ENCODE measurements around the gene CHMP1B.
"Not testable (repeated sequence)": the region's sequence is repeated elsewhere in the genome, so short reads cannot be mapped to it uniquely, and the experiment has no call there.

Gene CHMP1B

GRCh38 chr18:11849841-11850634 is 1.2 kb upstream of the CHMP1B start:
- Histone ChIP-seq H3K9ac (ENCODE audit: low read length) (peak overlapping the region; percentile 100), H4K8ac (ENCODE audit: low read length) (peak overlapping the region; percentile 56), H3K4me3 (ENCODE audit: insufficient read depth in 1 of 2, low read depth in 1 of 2, low read length in 2 of 2) (peak overlapping the region; percentile 11 to 99), H3K9me3 (ENCODE audit: control insufficient read depth, low read length) (no peaks in the 10 kb centered on the region), H3K27me3 (ENCODE audit: control insufficient read depth in 1 of 2, insufficient read depth in 1 of 2, low read length in 2 of 2) (no peaks in the 10 kb centered on the region), H3K4me2 (ENCODE audit: low read length, poor library complexity, severe bottlenecking) (peak overlapping the region; percentile 51), H3K4me1 (ENCODE audit: control insufficient read depth, insufficient read depth, low read depth, low read length) (peaks cover 2% of the 10 kb centered on the region), H3K4ac (ENCODE audit: low read depth in 1 of 2, low read length in 2 of 2) (no peak overlapping the region), H3K18ac (ENCODE audit: low read depth in 1 of 2, low read length in 2 of 2) (no peak overlapping the region), H3K36me3 (ENCODE audit: control insufficient read depth in 1 of 2, insufficient read depth in 2 of 2, low read depth in 1 of 2, low read length in 2 of 2) (peaks cover 0 to 3% of the 10 kb centered on the region in 2 experiments), H3K14ac (ENCODE audit: low read length in 2 of 2) (no peak overlapping the region), H2BK5ac (ENCODE audit: low read depth, low read length, poor library complexity, severe bottlenecking) (no peak overlapping the region), H3K79me1 (replicated peaks; ENCODE audit: low read length, poor library complexity, severe bottlenecking) (peaks cover 1% of the 10 kb centered on the region), H3K23ac (ENCODE audit: low read length in 2 of 2) (no peak overlapping the region), H2BK15ac (ENCODE audit: low read depth, poor library complexity, severe bottlenecking) (no peak overlapping the region), H2BK12ac (ENCODE audit: low read length in 2 of 2) (no peak overlapping the region), H4K91ac (ENCODE audit: low read length) (no peak overlapping the region), H2AK5ac (ENCODE audit: low read length, severe bottlenecking) (no peak overlapping the region), H2AFZ (ENCODE audit: low read depth, low read length) (peak overlapping the region; percentile 2), H3K27ac (ENCODE audit: low read length, poor library complexity, severe bottlenecking) (peak overlapping the region; percentile 13), H2BK120ac (ENCODE audit: low read depth, low read length) (no peak overlapping the region)
- peak; percentile 45 for DNase-seq
- 80% methylated on average over 16 of the region's 17 CpGs for WGBS

GRCh38 chr18:11850821-11851145 is 430 bp upstream of the CHMP1B start:
- Histone ChIP-seq H2BK15ac (ENCODE audit: low read depth, poor library complexity, severe bottlenecking) (no peak overlapping the region), H3K27ac (ENCODE audit: low read length, poor library complexity, severe bottlenecking) (peak overlapping the region; percentile 69), H3K4me3 (ENCODE audit: insufficient read depth in 1 of 2, low read depth in 1 of 2, low read length in 2 of 2) (peak overlapping the region in 1 of 2 experiments; percentile 99), H3K27me3 (ENCODE audit: control insufficient read depth in 1 of 2, insufficient read depth in 1 of 2, low read length in 2 of 2) (no peaks in the 10 kb centered on the region), H3K79me1 (replicated peaks; ENCODE audit: low read length, poor library complexity, severe bottlenecking) (peaks cover 1% of the 10 kb centered on the region), H3K9me3 (ENCODE audit: control insufficient read depth, low read length) (no peaks in the 10 kb centered on the region), H2BK5ac (ENCODE audit: low read depth, low read length, poor library complexity, severe bottlenecking) (no peak overlapping the region), H3K4me1 (ENCODE audit: control insufficient read depth, insufficient read depth, low read depth, low read length) (peaks cover 2% of the 10 kb centered on the region), H3K4ac (ENCODE audit: low read depth in 1 of 2, low read length in 2 of 2) (peak overlapping the region in 1 of 2 experiments; percentile 11), H2AFZ (ENCODE audit: low read depth, low read length) (no peak overlapping the region), H3K23ac (ENCODE audit: low read length in 2 of 2) (no peak overlapping the region), H3K4me2 (ENCODE audit: low read length, poor library complexity, severe bottlenecking) (peak overlapping the region; percentile 51), H4K8ac (ENCODE audit: low read length) (no peak overlapping the region), H3K9ac (ENCODE audit: low read length) (peak overlapping the region; percentile 100), H3K14ac (ENCODE audit: low read length in 2 of 2) (no peak overlapping the region), H4K91ac (ENCODE audit: low read length) (no peak overlapping the region), H3K18ac (ENCODE audit: low read depth in 1 of 2, low read length in 2 of 2) (peak overlapping the region; percentile 4 to 14), H2AK5ac (ENCODE audit: low read length, severe bottlenecking) (no peak overlapping the region), H2BK120ac (ENCODE audit: low read depth, low read length) (no peak overlapping the region), H3K36me3 (ENCODE audit: control insufficient read depth in 1 of 2, insufficient read depth in 2 of 2, low read depth in 1 of 2, low read length in 2 of 2) (peaks cover 0 to 3% of the 10 kb centered on the region in 2 experiments), H2BK12ac (ENCODE audit: low read length in 2 of 2) (no peak overlapping the region)
- DNase-seq, result peak; percentile 88
- 10% methylated on average over 10 of the region's 10 CpGs for WGBS

GRCh38 chr18:11851806-11852337 is 659 bp downstream of the CHMP1B start:
- 1% methylated on average over 18 of the region's 23 CpGs for WGBS

GRCh38 chr18:11854554-11854953 is 3.3 kb downstream of the CHMP1B start:
- not testable (repeated sequence) for H4K91ac ChIP-seq (ENCODE audit: low read length); H2BK5ac ChIP-seq (ENCODE audit: low read depth, low read length, poor library complexity, severe bottlenecking); H4K8ac ChIP-seq (ENCODE audit: low read length); H3K4ac ChIP-seq (ENCODE audit: low read depth in 1 of 2, low read length in 2 of 2); H2BK120ac ChIP-seq (ENCODE audit: low read depth, low read length); H3K4me3 ChIP-seq (ENCODE audit: insufficient read depth in 1 of 2, low read depth in 1 of 2, low read length in 2 of 2); H3K36me3 ChIP-seq (ENCODE audit: control insufficient read depth in 1 of 2, insufficient read depth in 2 of 2, low read depth in 1 of 2, low read length in 2 of 2); H2BK12ac ChIP-seq (ENCODE audit: low read length in 2 of 2); H2AFZ ChIP-seq (ENCODE audit: low read depth, low read length); H3K4me2 ChIP-seq (ENCODE audit: low read length, poor library complexity, severe bottlenecking); H3K18ac ChIP-seq (ENCODE audit: low read depth in 1 of 2, low read length in 2 of 2); H2AK5ac ChIP-seq (ENCODE audit: low read length, severe bottlenecking); H3K23ac ChIP-seq (ENCODE audit: low read length in 2 of 2); H3K14ac ChIP-seq (ENCODE audit: low read length in 2 of 2); H3K9me3 ChIP-seq (ENCODE audit: control insufficient read depth, low read length); H3K27me3 ChIP-seq (ENCODE audit: control insufficient read depth in 1 of 2, insufficient read depth in 1 of 2, low read length in 2 of 2); H3K9ac ChIP-seq (ENCODE audit: low read length); H3K79me1 ChIP-seq (replicated peaks; ENCODE audit: low read length, poor library complexity, severe bottlenecking); H2BK15ac ChIP-seq (ENCODE audit: low read depth, poor library complexity, severe bottlenecking); H3K27ac ChIP-seq (ENCODE audit: low read length, poor library complexity, severe bottlenecking); DNase-seq
- H3K4me1 ChIP-seq (ENCODE audit: control insufficient read depth, insufficient read depth, low read depth, low read length), result peaks cover 14% of the 10 kb centered on the region
- WGBS, result 100% methylated on average over 4 of the region's 6 CpGs

More at GRCh38 chr18:11851806-11852337, 659 bp downstream of the CHMP1B start:
- Histone ChIP-seq H3K9me3 (ENCODE audit: control insufficient read depth, low read length) (no peaks in the 10 kb centered on the region), H3K18ac (ENCODE audit: low read depth in 1 of 2, low read length in 2 of 2) (peak overlapping the region; percentile 86 to 88), H2AK5ac (ENCODE audit: low read length, severe bottlenecking) (peak overlapping the region; percentile 67), H3K23ac (ENCODE audit: low read length in 2 of 2) (peak overlapping the region; percentile 1 to 61), H2BK15ac (ENCODE audit: low read depth, poor library complexity, severe bottlenecking) (no peak overlapping the region), H3K36me3 (ENCODE audit: control insufficient read depth in 1 of 2, insufficient read depth in 2 of 2, low read depth in 1 of 2, low read length in 2 of 2) (peaks cover 0 to 3% of the 10 kb centered on the region in 2 experiments), H3K4me3 (ENCODE audit: insufficient read depth in 1 of 2, low read depth in 1 of 2, low read length in 2 of 2) (peak overlapping the region; percentile 87 to 99), H3K14ac (ENCODE audit: low read length in 2 of 2) (peak overlapping the region in 1 of 2 experiments; percentile 18), H4K8ac (ENCODE audit: low read length) (peak overlapping the region; percentile 96), H4K91ac (ENCODE audit: low read length) (peak overlapping the region; percentile 57), H3K27me3 (ENCODE audit: control insufficient read depth in 1 of 2, insufficient read depth in 1 of 2, low read length in 2 of 2) (no peaks in the 10 kb centered on the region), H2BK5ac (ENCODE audit: low read depth, low read length, poor library complexity, severe bottlenecking) (peak overlapping the region; percentile 40), H2BK12ac (ENCODE audit: low read length in 2 of 2) (no peak overlapping the region), H3K79me1 (replicated peaks; ENCODE audit: low read length, poor library complexity, severe bottlenecking) (peaks cover 5% of the 10 kb centered on the region), H2BK120ac (ENCODE audit: low read depth, low read length) (no peak overlapping the region), H3K9ac (ENCODE audit: low read length) (peak overlapping the region; percentile 100), H3K27ac (ENCODE audit: low read length, poor library complexity, severe bottlenecking) (peak overlapping the region; percentile 73), H3K4me2 (ENCODE audit: low read length, poor library complexity, severe bottlenecking) (peak overlapping the region; percentile 88), H3K4me1 (ENCODE audit: control insufficient read depth, insufficient read depth, low read depth, low read length) (peaks cover 8% of the 10 kb centered on the region), H2AFZ (ENCODE audit: low read depth, low read length) (peak overlapping the region; percentile 36), H3K4ac (ENCODE audit: low read depth in 1 of 2, low read length in 2 of 2) (peak overlapping the region; percentile 80 to 94)
- peak; percentile 61 for DNase-seq
